ENCODE measurements around the gene CAND2. TPM values are rescaled to one million over a fixed set of nuclear protein-coding genes. Genes with fewer than 3 reads are reported as not detected.

The CAND2 gene
- polyA plus RNA-seq, 4 donors = 8.2 to 11.6 (median 9.5) TPM

DNA sequence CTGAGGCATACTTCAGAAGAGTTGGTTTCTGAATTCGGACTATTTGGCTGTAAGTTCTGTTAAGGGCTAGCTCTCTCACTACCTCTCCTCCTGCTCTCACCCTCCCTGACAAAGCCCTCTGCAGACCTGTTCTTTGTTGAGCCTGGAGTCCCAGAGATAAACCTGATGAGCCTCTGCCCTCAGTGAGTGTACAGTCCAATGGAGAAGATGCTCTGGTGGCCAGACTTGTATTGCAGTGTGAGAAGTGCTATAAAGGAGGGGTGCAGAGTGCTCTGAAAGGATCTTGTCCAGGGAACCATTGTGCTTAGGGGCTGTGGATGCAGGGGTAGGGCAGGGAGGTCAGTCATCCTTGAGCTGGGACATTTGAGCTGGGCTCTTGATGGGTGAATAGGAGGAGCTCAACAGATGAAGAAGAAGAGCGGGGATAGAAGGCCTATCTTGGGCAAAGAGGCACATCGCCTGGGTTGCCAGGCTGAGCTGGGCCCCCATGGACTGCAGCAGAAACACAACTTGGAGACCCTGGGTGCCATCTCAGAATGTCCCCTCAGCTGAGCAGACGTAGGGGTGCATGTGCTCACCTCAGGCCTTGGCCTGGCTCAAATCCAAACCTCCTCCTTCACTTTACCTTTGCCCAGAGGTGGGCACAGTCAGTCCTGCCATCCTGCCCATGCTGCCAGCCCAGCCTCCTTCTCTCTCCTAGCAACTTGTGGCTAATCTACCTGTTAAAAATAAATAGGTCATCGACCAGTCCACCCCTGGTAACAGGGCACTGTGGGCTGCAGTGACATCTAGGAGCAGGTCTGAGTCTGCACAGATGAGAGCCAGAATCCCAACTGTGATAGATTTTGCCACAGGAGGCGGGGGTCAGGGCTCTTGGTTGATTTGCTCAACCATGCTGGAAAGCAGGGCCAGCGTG, 3.3 kb downstream of the CAND2 start:
- no peak for DNase-seq (ENCODE audit: low read depth in 4 of 4, low spot score in 2 of 4)

DNA sequence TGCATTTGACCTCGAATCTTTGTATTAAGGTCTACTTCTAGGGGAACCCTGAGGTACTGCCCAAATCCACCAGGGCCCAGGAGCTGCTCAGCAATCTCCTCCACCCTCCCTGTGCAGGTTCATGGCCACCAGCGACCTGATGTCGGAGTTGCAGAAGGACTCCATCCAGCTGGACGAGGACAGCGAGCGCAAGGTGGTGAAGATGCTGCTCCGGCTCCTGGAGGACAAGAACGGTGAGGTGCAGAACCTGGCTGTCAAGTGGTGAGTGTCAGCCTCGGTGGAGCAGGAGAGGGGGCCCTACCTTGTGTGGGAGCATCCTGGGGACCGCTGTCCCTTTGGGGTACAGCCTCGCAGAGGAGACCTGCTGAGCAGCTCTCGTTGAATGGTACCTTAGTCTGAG, 6.9 kb downstream of the CAND2 start:
- no peak for DNase-seq (ENCODE audit: low read depth in 4 of 4, low spot score in 2 of 4)

DNA sequence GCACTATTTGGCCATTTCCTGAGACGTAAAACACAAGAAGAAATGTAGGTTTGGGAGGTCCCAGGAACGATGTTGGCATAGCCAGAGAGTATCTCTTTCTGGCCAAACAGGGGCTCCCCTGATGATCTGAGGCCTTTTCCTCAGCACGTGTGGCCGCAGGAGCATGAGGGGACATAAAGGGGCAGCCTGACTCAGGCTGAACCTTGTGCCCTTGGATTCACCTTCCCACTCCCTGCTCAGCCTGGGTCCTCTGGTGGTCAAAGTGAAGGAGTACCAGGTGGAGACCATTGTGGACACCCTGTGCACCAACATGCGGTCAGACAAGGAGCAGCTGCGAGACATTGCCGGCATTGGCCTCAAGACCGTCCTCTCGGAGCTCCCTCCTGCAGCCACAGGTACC, 10.6 kb downstream of the CAND2 start:
- DNase-seq (ENCODE audit: low read depth in 4 of 4, low spot score in 2 of 4) = no peak

DNA sequence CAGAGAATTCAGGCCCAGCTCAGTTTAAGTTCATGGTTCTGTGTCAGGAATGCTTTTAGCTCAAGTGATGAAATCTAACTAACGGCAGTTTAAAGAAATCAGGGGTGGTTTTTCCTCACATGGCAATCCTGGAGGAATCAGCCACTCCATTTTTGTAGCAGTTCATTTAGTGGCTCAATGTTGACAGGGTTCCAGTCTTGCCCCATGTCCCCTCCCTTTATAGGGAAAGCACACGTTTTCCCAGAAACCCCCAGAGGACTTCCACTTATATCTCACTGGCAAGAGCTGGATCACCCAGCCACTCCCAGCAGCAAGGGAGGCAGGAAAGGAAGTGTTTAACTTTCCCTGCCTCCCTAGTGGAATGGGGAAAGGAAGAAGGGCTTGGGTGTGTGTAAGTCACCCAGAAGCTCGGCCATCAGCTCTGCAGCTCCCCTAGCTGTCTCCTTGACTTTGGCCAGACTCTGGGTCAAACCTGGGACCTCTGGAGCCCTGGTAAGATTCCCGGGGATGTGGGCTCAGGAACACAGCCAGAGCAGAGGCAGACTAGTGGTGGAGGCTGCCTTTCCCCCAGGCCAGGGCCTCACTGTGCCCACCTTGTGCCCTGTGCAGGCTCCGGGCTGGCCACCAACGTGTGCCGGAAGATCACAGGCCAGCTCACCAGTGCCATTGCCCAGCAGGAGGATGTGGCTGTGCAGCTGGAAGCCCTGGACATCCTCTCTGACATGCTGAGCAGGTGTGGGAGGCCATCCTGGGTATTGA, 11.3 kb downstream of the CAND2 start:
- no peak for DNase-seq (ENCODE audit: low read depth in 4 of 4, low spot score in 2 of 4)

DNA sequence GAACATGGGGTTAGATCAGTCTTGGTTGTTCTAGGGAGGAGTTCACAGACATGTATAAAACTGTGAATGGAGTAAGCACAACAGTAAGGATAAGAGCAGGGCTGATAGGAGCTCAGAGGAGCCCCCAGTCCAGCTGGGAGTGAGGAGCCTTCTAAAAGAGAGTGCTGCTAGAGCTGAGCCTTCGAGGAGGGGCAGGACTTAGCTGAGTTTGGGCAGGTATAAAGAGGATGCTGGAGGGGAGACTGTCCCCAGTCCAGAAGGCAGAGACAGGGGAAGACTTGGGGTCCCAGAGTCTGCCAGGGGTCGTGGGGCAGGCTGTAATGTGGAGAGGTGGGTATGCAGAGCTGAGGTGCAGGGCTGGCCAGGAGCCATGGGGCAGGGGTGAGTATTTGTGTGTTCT, 12.1 kb downstream of the CAND2 start:
- DNase-seq (ENCODE audit: low read depth in 4 of 4, low spot score in 2 of 4) = no peak

- DNase-seq (ENCODE audit: low read depth in 4 of 4, low spot score in 2 of 4) = no peak
Measured at GRCh38 chr3:12809001-12809400, 12.5 kb downstream of the CAND2 start.

DNA sequence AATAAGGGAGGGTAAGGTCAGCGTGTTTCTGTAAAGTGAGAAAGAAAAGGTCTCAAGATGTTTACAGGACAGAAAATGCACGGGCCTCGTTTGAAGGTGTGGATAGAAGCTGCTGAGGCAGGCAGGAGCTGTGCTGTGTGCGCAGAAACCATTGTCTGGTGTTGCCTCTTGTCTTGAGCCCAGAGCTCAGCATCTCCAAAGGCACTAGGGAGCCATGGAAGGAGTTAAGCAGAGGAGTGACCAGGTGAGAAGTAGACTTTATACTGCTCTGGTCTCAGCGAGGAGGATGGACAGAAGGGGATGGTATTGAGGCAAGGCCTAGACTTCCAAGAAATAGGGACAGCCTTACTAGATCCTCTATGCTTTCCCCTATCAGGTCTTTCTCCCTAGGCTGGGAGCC, 13.0 kb downstream of the CAND2 start:
- no peak for DNase-seq (ENCODE audit: low read depth in 4 of 4, low spot score in 2 of 4)

- peak; percentile 74 to 89 (median 82) for DNase-seq (ENCODE audit: low read depth in 4 of 4, low spot score in 2 of 4)
Measured at GRCh38 chr3:12810013-12810780, 13.7 kb downstream of the CAND2 start.

- no peak for DNase-seq (ENCODE audit: low read depth in 4 of 4, low spot score in 2 of 4)
Measured at GRCh38 chr3:12810961-12811360, 14.5 kb downstream of the CAND2 start.

DNA sequence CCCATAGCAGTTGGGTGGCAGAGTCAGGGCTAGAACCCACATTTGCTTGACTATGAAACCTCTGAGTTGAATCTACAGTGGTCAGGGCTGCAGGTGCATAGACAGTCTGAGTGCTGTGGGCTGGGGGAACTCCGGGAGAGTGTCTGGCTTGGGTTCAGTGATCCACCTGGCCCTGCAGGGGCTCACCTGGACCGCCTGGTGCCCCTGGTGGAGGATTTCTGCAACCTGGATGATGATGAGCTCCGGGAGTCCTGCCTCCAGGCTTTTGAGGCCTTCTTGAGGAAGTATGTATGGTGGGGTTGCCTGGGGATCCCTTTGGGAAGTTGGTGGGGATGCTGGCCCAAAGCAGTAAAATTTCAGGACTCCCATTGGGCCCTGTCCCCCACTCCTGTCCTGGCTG, 16.3 kb downstream of the CAND2 start:
- DNase-seq (ENCODE audit: low read depth in 4 of 4, low spot score in 2 of 4) = no peak

DNA sequence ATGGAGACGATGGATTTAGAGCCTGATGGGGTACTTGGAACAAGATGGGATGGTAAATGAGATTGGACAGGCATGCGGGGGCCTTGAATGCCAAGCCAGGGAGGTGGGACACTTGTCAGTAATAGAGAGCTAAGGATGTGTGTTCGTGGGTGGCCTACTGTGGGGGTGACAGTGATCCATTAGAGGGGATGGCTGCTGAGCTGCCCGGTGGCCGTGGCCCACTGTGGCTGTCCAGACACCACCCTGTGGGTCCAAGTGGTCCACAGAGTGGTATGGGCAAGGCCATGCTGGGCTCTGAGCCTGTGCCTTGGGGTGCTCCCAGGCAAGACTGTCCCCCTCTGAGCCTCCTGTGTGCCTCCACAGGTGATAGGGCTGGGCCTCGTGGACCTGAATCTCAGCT, 17.5 kb downstream of the CAND2 start:
- DNase-seq (ENCODE audit: low read depth in 4 of 4, low spot score in 2 of 4) = no peak

- no peak for DNase-seq (ENCODE audit: low read depth in 4 of 4, low spot score in 2 of 4)
Measured at GRCh38 chr3:12815078-12815477, 18.6 kb downstream of the CAND2 start.

GRCh38 chr3:12815719-12816118, 19.2 kb downstream of the CAND2 start:
- no peak for DNase-seq (ENCODE audit: low read depth in 4 of 4, low spot score in 2 of 4)

DNA sequence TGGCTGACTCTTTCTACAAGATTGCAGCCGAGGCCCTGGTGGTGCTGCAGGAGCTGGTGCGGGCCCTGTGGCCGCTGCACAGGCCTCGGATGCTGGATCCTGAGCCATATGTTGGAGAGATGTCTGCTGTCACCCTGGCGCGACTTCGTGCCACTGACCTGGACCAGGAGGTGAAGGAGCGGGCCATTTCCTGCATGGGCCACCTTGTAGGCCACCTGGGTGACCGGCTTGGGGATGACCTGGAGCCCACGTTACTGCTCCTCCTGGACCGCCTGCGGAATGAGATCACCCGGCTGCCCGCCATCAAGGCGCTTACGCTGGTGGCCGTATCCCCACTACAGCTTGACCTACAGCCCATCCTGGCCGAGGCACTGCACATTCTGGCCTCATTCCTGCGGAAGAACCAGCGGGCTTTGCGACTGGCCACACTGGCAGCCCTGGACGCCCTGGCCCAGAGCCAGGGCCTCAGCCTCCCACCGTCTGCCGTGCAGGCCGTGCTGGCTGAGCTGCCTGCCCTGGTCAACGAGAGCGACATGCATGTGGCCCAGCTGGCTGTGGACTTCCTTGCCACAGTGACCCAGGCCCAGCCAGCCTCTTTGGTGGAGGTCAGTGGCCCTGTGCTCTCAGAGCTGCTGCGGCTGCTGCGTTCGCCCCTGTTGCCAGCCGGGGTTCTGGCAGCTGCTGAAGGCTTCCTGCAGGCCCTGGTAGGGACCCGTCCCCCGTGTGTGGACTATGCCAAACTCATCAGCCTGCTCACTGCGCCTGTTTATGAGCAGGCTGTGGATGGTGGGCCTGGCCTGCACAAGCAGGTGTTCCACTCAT, 20.3 kb downstream of the CAND2 start:
- DNase-seq (ENCODE audit: low read depth in 4 of 4, low spot score in 2 of 4) = no peak

DNA sequence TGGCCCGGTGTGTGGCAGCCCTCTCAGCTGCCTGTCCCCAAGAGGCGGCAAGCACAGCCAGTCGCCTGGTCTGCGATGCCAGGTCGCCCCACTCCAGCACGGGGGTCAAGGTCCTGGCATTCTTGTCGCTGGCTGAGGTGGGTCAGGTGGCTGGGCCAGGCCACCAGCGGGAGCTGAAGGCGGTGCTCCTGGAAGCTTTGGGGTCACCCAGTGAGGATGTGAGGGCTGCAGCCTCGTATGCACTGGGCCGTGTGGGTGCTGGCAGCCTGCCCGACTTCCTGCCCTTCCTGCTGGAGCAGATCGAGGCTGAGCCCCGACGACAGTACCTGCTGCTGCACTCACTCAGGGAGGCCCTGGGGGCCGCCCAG, 20.8 kb downstream of the CAND2 start:
- no peak for DNase-seq (ENCODE audit: low read depth in 4 of 4, low spot score in 2 of 4)

DNA sequence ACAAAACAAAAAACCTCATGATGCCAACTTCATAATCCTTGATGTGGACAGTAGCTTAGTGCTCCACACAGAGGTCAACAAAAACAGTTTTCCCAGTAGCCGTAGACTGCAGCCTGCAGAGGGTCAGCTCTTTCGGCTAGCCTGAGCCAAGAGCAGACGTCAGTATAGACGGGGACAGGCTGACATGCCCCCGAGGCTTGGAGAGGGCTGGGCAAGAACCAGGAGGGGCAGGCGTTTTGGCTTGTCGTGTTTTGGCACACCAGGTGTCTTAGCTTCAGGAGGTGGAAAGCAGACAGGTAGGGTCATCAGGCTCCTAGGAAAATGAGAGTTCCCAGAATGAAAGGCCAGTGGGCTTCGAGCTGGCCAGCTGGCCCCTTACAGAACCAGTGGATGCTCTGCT, 21.8 kb downstream of the CAND2 start:
- no peak for DNase-seq (ENCODE audit: low read depth in 4 of 4, low spot score in 2 of 4)

DNA sequence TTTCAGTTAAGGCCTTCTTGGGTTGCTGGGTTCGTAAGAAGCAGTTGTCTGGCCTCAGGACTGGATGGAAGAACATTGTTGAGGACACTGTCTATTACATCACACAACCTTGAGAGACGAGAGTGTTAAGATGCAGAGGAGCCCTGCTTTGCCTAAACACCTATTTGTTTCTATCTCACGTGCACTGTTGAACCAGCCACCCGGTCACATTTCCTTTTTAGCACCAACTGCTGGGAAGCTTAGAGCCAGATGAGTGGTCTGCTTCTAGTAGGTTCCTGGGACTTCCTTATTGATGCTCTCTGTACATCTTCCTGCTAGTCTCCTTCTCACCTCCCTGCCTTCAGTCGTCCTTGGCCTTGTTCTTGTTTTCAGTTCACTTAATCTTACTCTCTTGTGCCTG, 22.3 kb downstream of the CAND2 start:
- DNase-seq (ENCODE audit: low read depth in 4 of 4, low spot score in 2 of 4) = no peak

DNA sequence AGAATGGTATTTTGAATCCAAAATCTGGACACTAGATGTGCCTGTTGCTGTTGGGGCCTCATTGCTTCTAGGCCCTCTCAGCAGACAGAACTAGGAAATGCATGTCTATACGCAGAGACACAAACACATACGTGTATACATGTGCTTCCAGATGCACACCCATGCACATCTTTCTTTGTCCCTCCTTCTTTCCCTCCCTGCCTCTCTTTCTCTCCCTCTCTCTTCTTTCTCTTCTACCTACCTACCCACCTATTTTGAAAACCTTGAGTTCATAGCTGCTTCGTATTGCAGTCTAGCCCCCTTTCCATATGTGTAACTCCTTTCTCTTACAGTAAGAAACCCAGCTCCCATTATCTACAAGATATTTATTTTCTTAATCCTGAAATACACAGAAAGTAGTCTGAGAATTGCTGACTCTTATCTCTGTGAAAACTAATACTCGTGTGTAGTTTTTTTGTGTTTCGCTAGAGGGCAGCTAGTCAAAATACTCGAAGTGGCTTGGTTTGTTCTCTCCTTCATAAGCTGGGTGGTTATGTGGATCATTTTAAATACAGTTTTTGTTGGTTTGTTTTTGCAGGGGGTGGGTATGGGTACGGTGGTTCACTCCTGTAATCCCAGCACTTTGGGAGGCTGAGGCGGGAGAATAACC, 26.4 kb downstream of the CAND2 start:
- no peak for DNase-seq (ENCODE audit: low read depth in 4 of 4, low spot score in 2 of 4)

- DNase-seq (ENCODE audit: low read depth in 4 of 4, low spot score in 2 of 4) = no peak
Measured at GRCh38 chr3:12824299-12824698, 27.8 kb downstream of the CAND2 start.

DNA sequence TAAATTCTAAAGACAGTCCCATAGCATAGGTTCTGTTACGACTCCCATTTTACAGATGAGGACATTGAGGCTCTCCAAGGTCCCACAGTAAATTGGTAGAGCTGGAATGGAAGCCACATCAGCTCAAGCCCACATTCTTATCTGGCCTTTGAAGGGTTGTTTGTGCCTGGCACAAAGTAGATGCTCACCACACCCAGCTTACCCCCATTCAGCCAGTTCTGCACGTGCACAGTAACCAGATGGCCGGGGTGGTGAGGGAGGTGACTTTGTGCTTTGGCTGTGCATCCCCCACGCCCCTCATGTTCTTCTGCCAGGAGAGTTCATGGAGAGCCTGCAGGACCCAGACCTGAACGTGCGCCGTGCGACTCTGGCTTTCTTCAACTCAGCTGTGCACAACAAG, 28.7 kb downstream of the CAND2 start:
- no peak for DNase-seq (ENCODE audit: low read depth in 4 of 4, low spot score in 2 of 4)
